SIG-M5 treated with dmso at 0.1 percent for 504 hours (cell line): ENCODE data around the gene TPSG1.

Experiments used
- DNase-seq: peaks from one replicate; lab custom pipeline; 2025; ENCODE audit not compliant: unreplicated experiment; lab: John Stamatoyannopoulos, UW

TPSG1 gene

DNA sequence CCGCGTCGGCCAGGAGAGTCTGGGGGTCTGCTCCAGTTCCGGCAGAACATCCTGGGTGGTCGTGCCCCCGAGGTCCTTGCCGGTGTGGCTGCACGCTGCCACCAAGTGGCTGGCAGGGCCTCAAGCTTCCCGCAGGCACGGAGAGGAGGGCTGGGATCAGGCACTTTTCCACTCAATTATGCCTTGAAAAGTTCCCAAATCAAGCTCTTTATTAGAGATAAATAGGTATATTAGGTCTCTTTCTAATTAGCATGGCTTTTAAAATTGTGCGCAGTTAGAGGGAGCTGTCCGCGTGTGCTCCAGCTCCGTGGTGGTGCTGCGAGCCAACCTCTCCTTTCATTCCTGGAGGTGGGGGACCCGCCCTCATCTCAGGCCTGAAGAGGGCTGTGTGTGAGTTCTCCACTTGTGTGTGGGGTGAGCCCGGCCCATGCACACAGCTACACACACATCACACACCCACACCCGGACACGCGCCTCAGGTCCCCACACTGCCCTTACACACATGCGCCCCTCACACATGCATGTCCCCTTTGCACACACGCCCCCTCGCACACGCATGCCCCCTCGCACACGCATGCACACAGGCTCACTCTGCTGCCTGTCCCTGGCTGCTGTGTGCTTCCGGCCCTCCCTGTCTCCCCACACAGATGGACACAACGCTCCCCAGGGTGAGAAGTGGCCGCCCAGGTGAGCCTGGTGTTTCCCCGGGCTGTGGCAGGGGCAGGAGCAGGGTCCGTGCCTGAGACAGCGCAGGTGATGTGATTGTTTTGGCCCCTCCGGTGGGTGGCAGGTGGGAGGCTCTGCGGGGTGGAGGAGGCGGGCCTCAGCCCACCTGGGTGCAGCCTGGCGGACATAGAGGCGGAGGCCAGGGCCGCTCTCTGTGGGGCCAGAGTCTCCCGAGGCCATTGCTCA, 43.4 kb downstream of the TPSG1 start:
- DNase-seq, result no peak

GRCh38 chr16:1180549-1181403, 44.3 kb downstream of the TPSG1 start:
- DNase-seq, result no peak

DNA sequence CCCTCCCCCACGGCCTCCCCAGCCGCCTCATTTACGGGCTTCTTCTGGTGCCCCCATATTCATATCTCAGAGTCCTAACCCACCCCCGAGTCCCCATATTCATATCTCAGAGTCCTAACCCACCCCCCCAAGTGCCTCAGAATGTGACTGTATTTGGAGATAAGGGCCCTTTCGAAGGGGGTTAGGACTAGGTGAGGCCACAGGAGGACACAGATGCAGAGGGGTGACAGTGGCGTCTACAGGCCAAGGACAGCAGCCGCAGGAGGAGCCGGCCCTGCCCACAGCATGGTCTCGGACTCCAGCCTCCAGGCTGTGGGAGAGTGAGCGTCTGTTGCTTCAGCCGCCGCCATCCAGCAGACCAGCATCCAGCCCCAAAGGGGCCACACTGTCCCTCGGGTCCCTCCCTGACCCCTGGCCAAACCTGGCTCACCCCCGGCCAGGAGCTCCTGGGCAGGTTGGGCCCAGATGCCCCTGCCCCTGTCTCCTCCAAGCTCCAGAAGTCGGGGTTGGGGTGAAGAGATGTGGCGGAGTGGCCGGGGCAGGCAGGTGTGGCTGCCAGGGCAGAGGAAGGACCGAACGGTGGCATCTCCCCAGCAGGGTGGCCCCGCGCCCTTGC, 46.7 kb downstream of the TPSG1 start:
- no peak for DNase-seq

- DNase-seq, result no peak
These were observed 47.3 kb downstream of the TPSG1 start for GRCh38 chr16:1177750-1178149.

DNA sequence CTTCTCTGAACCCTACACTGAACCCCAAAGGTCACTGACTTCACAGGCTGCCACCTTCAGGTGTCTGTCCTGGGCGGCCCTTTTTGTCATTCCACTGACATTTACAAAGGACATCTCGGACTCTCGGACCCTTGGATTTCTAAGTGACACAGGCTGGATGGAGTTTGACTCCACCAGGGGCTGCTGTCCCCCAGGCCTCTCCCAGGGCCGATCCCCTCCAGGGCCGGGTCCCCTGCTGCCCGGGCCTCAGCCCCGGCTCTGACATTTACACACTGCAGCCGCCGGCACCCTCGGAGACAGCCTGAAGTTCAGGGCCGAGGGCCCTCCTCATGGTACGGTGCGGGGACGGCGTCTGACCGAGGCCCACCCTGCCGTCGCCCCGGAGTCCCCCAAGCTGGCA, 48.0 kb downstream of the TPSG1 start:
- no peak for DNase-seq

DNA sequence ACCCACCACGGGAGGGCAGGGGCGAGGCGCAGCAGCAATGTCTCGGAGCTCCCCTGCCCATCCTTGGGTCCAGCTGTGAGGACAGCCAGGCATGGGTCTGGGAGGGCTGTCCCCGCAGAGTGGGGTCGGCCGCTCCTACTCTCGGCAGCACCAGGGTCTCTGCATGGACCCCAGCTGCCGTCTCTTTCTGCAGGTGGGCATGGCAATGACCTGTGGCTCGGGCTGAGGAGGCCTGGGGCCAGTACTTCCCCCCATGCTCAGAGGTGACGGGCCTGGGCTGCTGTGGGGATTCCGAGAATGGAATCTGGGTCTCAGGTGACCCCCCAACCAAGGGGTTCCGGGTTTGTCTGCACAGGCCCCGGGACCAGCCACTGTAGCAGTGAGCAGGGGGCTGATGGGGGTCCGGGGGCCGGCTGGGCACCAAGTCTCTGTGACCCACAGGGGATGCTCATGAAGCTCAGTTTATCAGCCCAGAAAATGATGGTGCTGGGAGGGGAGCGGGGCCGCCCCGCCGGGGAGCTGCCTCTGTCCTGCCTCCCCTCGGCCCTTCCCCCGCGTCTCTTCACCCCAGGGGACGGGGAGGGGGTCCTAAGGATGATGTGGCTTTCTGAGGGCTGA, 48.7 kb downstream of the TPSG1 start:
- DNase-seq, result no peak

GRCh38 chr16:1175566-1176279, 49.3 kb downstream of the TPSG1 start:
- no peak for DNase-seq

DNA sequence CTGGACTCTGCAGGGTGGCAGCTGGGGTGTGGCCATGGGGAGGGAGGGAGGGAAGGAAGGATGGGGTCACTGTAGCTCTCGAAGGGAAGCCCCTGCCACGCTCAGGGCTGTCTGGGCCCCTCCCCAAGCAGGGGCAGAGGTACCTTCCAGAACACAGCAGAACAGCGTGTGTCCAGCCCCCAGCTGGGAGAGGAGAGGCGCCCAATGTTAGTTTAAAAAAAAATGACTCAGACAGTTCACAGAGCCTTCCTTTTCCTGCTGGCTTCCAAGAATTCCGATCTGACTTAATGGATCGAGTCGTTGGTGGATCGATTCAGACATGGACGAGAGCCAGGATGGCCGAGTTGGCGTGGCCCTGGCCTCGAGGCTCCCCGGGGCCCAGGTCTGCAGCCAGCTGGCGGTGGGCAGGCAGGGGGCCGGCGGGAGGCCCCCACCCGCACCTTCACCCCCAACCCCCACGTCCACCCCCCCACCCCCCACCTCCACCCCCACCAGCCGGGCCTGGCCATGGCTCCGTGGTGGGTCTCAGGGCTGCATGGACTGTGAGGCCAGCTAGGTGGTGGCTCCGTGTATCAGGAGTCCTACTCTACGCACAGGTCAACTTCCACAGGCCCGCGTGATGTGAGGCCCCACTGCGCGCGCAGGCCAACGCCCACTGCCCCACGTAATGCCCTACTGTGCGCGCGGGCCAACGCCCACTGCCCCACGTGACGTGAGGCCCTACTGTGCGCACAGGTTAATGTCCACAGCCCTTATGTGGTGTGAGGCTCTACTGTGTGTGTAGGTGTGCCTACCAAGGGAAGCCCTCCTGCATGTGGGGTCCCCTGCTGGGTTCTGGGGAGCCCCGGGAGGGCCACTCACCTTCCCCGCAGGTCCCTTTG, 50.4 kb downstream of the TPSG1 start:
- no peak for DNase-seq

DNA sequence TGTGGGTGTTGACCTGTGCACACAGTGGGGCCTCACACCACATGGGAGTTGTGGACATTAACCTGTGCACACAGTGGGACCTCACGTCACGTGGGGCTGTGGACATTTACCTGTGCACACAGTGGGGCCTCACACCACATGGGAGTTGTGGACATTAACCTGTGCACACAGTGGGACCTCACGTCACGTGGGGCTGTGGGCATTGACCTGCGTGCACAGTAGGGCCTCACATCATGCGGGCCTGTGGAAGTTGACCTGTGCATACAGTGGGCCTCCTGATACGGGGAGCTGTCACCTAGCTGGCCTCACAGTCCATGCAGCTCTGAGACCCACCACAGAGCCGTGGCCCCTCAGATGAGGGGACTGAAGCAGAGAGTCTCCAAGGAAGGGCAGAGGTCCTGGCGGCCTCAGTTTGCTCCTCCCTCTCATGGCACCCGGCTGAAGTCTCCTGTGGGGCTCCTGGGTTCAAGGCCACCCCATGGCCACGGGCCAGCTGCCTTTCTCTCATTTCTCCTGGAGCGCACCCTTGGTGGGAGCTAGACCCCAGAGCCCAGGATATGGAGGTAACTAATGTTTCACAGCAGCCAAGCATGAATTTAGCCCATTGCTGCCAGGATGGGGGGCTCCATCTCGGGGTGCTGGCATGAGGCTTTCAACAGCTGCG, 51.1 kb downstream of the TPSG1 start:
- DNase-seq, result no peak

DNA sequence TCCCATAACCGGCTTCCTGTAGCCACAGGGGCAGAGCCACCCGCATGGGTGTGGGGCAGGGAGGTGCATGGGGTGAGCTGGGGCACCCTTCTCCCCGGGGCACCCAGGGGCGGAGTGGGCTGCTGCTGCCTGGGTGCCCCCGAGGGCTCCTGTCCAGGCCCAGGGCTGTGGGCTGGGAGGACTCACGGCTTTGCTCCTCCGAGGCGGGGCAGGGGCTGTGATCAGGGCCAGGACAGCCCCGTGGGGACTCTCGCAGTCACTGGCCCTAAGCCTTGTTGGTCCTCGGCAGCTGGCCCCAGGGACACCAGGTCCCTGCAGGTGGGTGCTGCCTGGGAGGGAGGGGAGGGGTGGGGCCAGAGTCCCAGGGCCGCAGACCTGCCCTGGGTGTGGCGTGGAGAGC, 52.4 kb downstream of the TPSG1 start:
- DNase-seq, result no peak

DNA sequence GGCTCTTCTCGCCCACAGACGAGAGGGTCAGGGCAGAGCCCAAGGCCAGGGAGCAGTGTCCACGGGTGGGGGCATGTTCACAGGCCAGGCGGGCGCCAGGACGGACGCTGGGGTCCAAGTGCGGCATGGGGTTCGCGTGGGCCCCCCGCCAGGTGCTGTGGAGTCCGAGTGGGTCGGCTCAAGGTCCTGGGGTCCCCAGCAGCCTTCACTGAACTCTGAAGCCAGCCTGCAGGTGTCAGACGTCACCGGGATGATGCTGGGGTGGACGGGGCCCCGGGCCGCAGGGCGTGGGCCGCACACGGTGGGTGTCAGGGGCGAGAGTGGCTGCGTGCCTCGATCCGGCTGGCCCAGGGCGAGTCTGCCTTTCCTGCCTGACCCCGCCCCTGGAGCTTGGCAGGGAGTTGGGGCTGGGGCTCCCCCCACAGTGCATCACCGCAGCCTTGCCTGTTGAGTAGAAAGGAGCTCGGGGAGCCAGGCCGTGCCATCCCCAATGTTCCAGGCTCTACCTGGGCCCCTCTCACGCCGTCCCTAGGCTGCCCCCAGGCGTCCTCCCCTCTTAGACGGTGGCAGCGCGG, 53.1 kb downstream of the TPSG1 start:
- no peak for DNase-seq
